ENCODE results near the gene EEF1AKMT2.

GRCh38 chr10:124708246-124708779 lies 83.4 kb downstream of the EEF1AKMT2 start:
- TF ChIP-seq CTCF (IDR thresholded peaks at IDR 0.05) (no peak), EZH2 (IDR thresholded peaks at IDR 0.05) (no peak), EZH2phosphoT487 (IDR thresholded peaks at IDR 0.05) (no peak)

Measured in neural progenitor cell (in vitro differentiated cells).